ENCODE data around the gene ROMO1.
A peak's percentile ranks its signal among the peaks of the same experiment; 100 is the strongest.
"Not testable (repeated sequence)": the region's sequence is repeated elsewhere in the genome, so short reads cannot be mapped to it uniquely, and the experiment has no call there.

The ROMO1 gene

GRCh38 chr20:35730583-35731468 is 31.6 kb downstream of the ROMO1 start:
- no peak for DNase-seq (ENCODE audit: low spot score)

GRCh38 chr20:35731469-35731788 is 32.2 kb downstream of the ROMO1 start:
- no peak for DNase-seq (ENCODE audit: low spot score)

GRCh38 chr20:35731862-35732643 is 32.8 kb downstream of the ROMO1 start:
- DNase-seq (ENCODE audit: low spot score): no peak

GRCh38 chr20:35732644-35732982 is 33.4 kb downstream of the ROMO1 start:
- DNase-seq (ENCODE audit: low spot score): no peak

GRCh38 chr20:35734374-35734773 is 35.2 kb downstream of the ROMO1 start:
- DNase-seq (ENCODE audit: low spot score): no peak

GRCh38 chr20:35734777-35735649 is 35.8 kb downstream of the ROMO1 start:
- DNase-seq (ENCODE audit: low spot score): no peak

- no peak for DNase-seq (ENCODE audit: low spot score)
These were observed 36.7 kb downstream of the ROMO1 start for GRCh38 chr20:35735826-35736470.

- DNase-seq (ENCODE audit: low spot score): no peak
These were observed 38.7 kb downstream of the ROMO1 start for GRCh38 chr20:35737865-35738333.

- no peak for DNase-seq (ENCODE audit: low spot score)
These were observed 39.4 kb downstream of the ROMO1 start for GRCh38 chr20:35738410-35739179.

GRCh38 chr20:35739294-35740163 is 40.3 kb downstream of the ROMO1 start:
- DNase-seq (ENCODE audit: low spot score): peak; percentile 24

GRCh38 chr20:35741892-35742740 is 42.9 kb downstream of the ROMO1 start, which contains the start of gene RBM39:
RBM39 (minus strand) TSS chr20:35742260; CDS start chr20:35740874, 1,386 bp downstream.
- DNase-seq (ENCODE audit: low spot score): peak; percentile 97

- DNase-seq (ENCODE audit: low spot score): no peak
These were observed 43.7 kb downstream of the ROMO1 start for GRCh38 chr20:35742741-35743523.

GRCh38 chr20:35743693-35744491 is 44.7 kb downstream of the ROMO1 start:
- DNase-seq (ENCODE audit: low spot score): no peak

- not testable (repeated sequence) for DNase-seq (ENCODE audit: low spot score)
These were observed 45.3 kb downstream of the ROMO1 start for GRCh38 chr20:35744492-35744841.
